GM23338 (cell line): ENCODE results near the gene SYNPO2. TPM values are rescaled to one million over a fixed set of nuclear protein-coding genes. Genes with fewer than 3 reads are reported as not detected.

Source experiments
- ATAC-seq: fragments of 200-7000 bp; cut with Tn5 transposase; 3 replicates; pipeline ENCODE4 v1.9.1; 2020
- DNase-seq: peaks from one replicate; pipeline ENCODE4 v3.0.0-alpha.2; 2015; ENCODE audit warnings: low spot score
- H2AFZ ChIP-seq: fragments of 200-600 bp; sonication (generic); 2 replicates; pipeline ENCODE4 v1.8.0; 2016; ENCODE audit warnings: antibody characterized with exemption, mild to moderate bottlenecking, moderate library complexity
- H3F3A ChIP-seq: fragments of 200-600 bp; sonication (generic); replicated peaks from 2 replicates; pipeline ENCODE4 v1.8.0; 2017; ENCODE audit warnings: antibody characterized with exemption, mixed run types, low read depth
- H3K27ac ChIP-seq: fragments of 200-600 bp; sonication (generic); 2 replicates; pipeline ENCODE4 v1.6.1; 2016; ENCODE audit warnings: low read depth
- H3K27me3 ChIP-seq: fragments of 200-600 bp; sonication (generic); 2 replicates; pipeline ENCODE4 v1.8.0; 2016; ENCODE audit warnings: mild to moderate bottlenecking, mixed run types, moderate library complexity; ENCODE audit not compliant: insufficient read depth
- H3K36me3 ChIP-seq: fragments of 200-600 bp; sonication (generic); 2 replicates; pipeline ENCODE4 v1.8.0; 2016; ENCODE audit warnings: mild to moderate bottlenecking; ENCODE audit not compliant: insufficient read depth
- H3K4me1 ChIP-seq: fragments of 200-600 bp; sonication (generic); 2 replicates; pipeline ENCODE4 v1.8.0; 2016; ENCODE audit warnings: mild to moderate bottlenecking, moderate library complexity; ENCODE audit not compliant: insufficient read depth
- H3K4me2 ChIP-seq: fragments of 200-600 bp; sonication (generic); 2 replicates; pipeline ENCODE4 v1.7.1; 2017; ENCODE audit warnings: mixed run types
- H3K4me3 ChIP-seq: fragments of 200-600 bp; sonication (generic); 2 replicates; pipeline ENCODE4 v1.6.1; 2016; ENCODE audit warnings: mixed run types
- H3K79me2 ChIP-seq: fragments of 200-600 bp; sonication (generic); replicated peaks from 2 replicates; pipeline ENCODE4 v1.8.0; 2017; ENCODE audit warnings: mild to moderate bottlenecking; ENCODE audit not compliant: insufficient read depth
- H3K9me2 ChIP-seq: fragments of 200-600 bp; sonication (generic); 2 replicates; pipeline ENCODE4 v1.8.0; 2017; ENCODE audit not compliant: insufficient read depth
- H4K20me1 ChIP-seq: fragments of 200-600 bp; sonication (generic); replicated peaks from 2 replicates; pipeline ENCODE4 v1.8.0; 2017; ENCODE audit warnings: mild to moderate bottlenecking; ENCODE audit not compliant: insufficient read depth
- H3K27ac Mint-ChIP-seq: 2 replicates; pipeline ENCODE4 v1.8.0; 2020; ENCODE audit warnings: inconsistent platforms, mild to moderate bottlenecking, moderate library complexity, mixed read lengths
- H3K27me3 Mint-ChIP-seq: 3 replicates; pipeline ENCODE4 v1.8.0; 2022; ENCODE audit warnings: low read depth, mild to moderate bottlenecking, moderate library complexity, mixed read lengths, inconsistent platforms; ENCODE audit not compliant: insufficient read depth, poor library complexity
- H3K36me3 Mint-ChIP-seq: 3 replicates; pipeline ENCODE4 v1.8.0; 2021; ENCODE audit warnings: low read depth, mild to moderate bottlenecking, inconsistent platforms, moderate library complexity, mixed read lengths
- H3K4me1 Mint-ChIP-seq: 3 replicates; pipeline ENCODE4 v1.8.0; 2020; ENCODE audit warnings: mild to moderate bottlenecking, inconsistent platforms, mixed read lengths
- H3K4me3 Mint-ChIP-seq: 3 replicates; pipeline ENCODE4 v1.8.0; 2021; ENCODE audit warnings: moderate library complexity, mild to moderate bottlenecking, inconsistent platforms, mixed read lengths
- H3K9me3 Mint-ChIP-seq: 3 replicates; pipeline ENCODE4 v1.8.0; 2020; ENCODE audit warnings: moderate library complexity, mild to moderate bottlenecking, inconsistent platforms, mixed read lengths
- CREB1 ChIP-seq: fragments of 250-450 bp; sonication (Bioruptor Pico); IDR thresholded peaks from 2 replicates; pipeline ENCODE4 v1.5.0; 2020; ENCODE audit warnings: low read depth, mild to moderate bottlenecking, moderate library complexity
- CTCF ChIP-seq, 2 experiments: fragments of 200-600 bp in 1 of 2; sonication (generic) in 1 of 2; conservative IDR thresholded peaks; 2 replicates each; pipeline versions ENCODE4 v1.5.1 to v1.6.1; 2016 to 2017; ENCODE audit warnings: antibody characterized with exemption in 2 of 2, low read depth in 2 of 2, mild to moderate bottlenecking in 2 of 2, moderate library complexity in 1 of 2
- ETS1 ChIP-seq: IDR thresholded peaks from 2 replicates; pipeline ENCODE4 v1.6.1; 2016; ENCODE audit warnings: antibody characterized with exemption
- EZH2 ChIP-seq: fragments of 200-600 bp; sonication (generic); IDR thresholded peaks from one replicate; pipeline ENCODE4 v1.8.0; 2017; ENCODE audit warnings: antibody characterized with exemption, mild to moderate bottlenecking, low read depth; ENCODE audit not compliant: unreplicated experiment
- EZH2phosphoT487 ChIP-seq: fragments of 200-600 bp; sonication (generic); IDR thresholded peaks from one replicate; pipeline ENCODE4 v1.8.1; 2018; ENCODE audit warnings: antibody characterized with exemption; ENCODE audit not compliant: unreplicated experiment
- JUNB ChIP-seq: IDR thresholded peaks from one replicate; pipeline ENCODE4 v1.6.1; 2016; ENCODE audit warnings: antibody characterized with exemption; ENCODE audit not compliant: unreplicated experiment
- NANOG ChIP-seq: IDR thresholded peaks from 2 replicates; pipeline ENCODE4 v1.6.1; 2016; ENCODE audit warnings: antibody characterized with exemption, borderline replicate concordance
- POLR2AphosphoS5 ChIP-seq: IDR thresholded peaks from 2 replicates; pipeline ENCODE4 v1.6.1; 2016; ENCODE audit warnings: antibody characterized with exemption, low read depth
- REST ChIP-seq: IDR thresholded peaks from one replicate; pipeline ENCODE4 v1.6.1; 2018; ENCODE audit warnings: antibody characterized with exemption; ENCODE audit not compliant: unreplicated experiment
- STAT1 ChIP-seq: IDR thresholded peaks from one replicate; pipeline ENCODE4 v1.6.1; 2016; ENCODE audit warnings: antibody characterized with exemption; ENCODE audit not compliant: unreplicated experiment
- ZNF114 ChIP-seq: fragments of 250-450 bp; sonication (Bioruptor Pico); IDR thresholded peaks from 2 replicates; pipeline ENCODE4 v1.5.0; 2020; ENCODE audit warnings: mild to moderate bottlenecking, moderate library complexity
- ZNF331 ChIP-seq: fragments of 250-450 bp; sonication (Bioruptor Pico); IDR thresholded peaks from 2 replicates; pipeline ENCODE4 v1.5.0; 2020; ENCODE audit warnings: low read depth, mild to moderate bottlenecking, moderate library complexity
- ZNF462 ChIP-seq: fragments of 250-450 bp; sonication (Bioruptor Pico); IDR thresholded peaks from 2 replicates; pipeline ENCODE4 v1.5.0; 2020; ENCODE audit warnings: mild to moderate bottlenecking, moderate library complexity
- polyA plus RNA-seq: library from polyadenylated mRNA; unstranded; fragments of >200 nt; fragmentation: Nextera tagmentation; extraction: Ambion mirVana; gene quantifications from 2 replicates; pipeline ENCODE4 v1.2.1, GENCODE V29; 2016
- total RNA-seq: library from RNA; depleted of rRNA; stranded (reverse); fragments of >200 nt; shearing (Covaris generic); gene quantifications from 2 replicates; pipeline ENCODE4 v1.2.3, GENCODE V29; 2014

SYNPO2 gene
- total and polyA plus RNA-seq, 2 experiments from 2014 or later: 2.1 to 3.4 TPM

DNA sequence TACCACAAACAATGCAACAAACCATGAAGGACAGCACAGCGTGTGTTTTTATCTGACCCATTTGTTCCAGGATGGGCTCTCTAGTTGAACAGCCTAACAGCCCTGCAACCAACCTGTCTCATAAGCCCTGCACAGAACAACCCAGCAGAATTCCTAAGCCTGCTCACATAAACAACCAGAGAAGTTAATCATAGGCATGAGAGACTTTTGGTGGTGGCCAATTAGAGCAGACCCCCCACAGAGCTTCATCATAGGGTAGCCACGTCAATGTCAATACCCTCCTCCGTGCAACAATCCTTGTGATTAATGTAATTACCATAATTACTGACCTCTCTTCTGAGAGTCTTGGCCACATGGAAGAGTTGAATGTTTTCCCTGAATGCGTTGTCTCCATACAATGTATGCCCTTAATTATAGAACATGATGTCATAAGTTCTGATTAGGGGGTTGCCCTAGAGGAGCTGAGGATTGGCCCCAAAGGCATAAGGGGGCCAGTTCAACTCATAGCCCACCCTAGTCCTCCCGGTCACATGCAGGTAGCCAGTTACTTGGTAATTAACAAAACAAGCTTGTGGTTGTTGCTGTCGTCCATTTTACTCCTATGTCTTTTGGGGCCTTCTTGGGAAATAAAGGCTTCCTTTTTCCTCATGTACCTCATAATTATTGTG lies 92.7 kb downstream of the SYNPO2 start:
- Histone ChIP-seq H3K4me2 (no peak overlapping the region), H3K4me3 (no peak overlapping the region), H3K27ac (no peak overlapping the region)

More for the DNA sequence above, 92.7 kb downstream of the SYNPO2 start:
- DNase-seq (peak; percentile 14), ATAC-seq (peak; percentile 69)
- peaks cover 6% of the 10 kb centered on the region; the same call in 1 of the 3 replicates for H3K4me1 Mint-ChIP-seq
- no peaks in the 10 kb centered on the region for H3K27me3 Mint-ChIP-seq
- H3K9me3 Mint-ChIP-seq: no peaks in the 10 kb centered on the region
- Histone ChIP-seq H3K36me3 (no peaks in the 10 kb centered on the region), H3K79me2 (no peaks in the 10 kb centered on the region), H4K20me1 (no peaks in the 10 kb centered on the region), H3K4me1 (peaks cover 8% of the 10 kb centered on the region; the same call in 1 of the 2 replicates), H3K9me2 (no peaks in the 10 kb centered on the region), H3F3A (no peaks in the 10 kb centered on the region; the same call in 1 of the 2 replicates), H2AFZ (peak overlapping the region; percentile 2; the same call in 1 of the 2 replicates), H3K27me3 (no peaks in the 10 kb centered on the region)
- H3K27ac Mint-ChIP-seq: no peak overlapping the region
- H3K4me3 Mint-ChIP-seq: no peak overlapping the region
- TF ChIP-seq CTCF (conservative IDR thresholded peaks at IDR 0.05; ENCODE audit: low read depth in 2 of 2) (no peak), STAT1 (no peak), POLR2AphosphoS5 (no peak), ZNF462 (CRISPR knock-in tag) (no peak), JUNB (no peak), ZNF114 (CRISPR knock-in tag) (no peak), CREB1 (CRISPR knock-in tag) (no peak), ETS1 (no peak), ZNF331 (CRISPR knock-in tag) (no peak), EZH2 (no peak), EZH2phosphoT487 (no peak), REST (no peak), NANOG (no peak)
- no peaks in the 10 kb centered on the region for H3K36me3 Mint-ChIP-seq
